ENCODE data around the gene PALD1. TPM values are rescaled to one million over a fixed set of nuclear protein-coding genes. Genes with fewer than 3 reads are reported as not detected.

Gene PALD1
- total RNA-seq: 10 to 100 TPM in 1 of 4 donors, 1 to 10 TPM in 3; 6.2 to 12.1 (median 7.7) TPM

DNA sequence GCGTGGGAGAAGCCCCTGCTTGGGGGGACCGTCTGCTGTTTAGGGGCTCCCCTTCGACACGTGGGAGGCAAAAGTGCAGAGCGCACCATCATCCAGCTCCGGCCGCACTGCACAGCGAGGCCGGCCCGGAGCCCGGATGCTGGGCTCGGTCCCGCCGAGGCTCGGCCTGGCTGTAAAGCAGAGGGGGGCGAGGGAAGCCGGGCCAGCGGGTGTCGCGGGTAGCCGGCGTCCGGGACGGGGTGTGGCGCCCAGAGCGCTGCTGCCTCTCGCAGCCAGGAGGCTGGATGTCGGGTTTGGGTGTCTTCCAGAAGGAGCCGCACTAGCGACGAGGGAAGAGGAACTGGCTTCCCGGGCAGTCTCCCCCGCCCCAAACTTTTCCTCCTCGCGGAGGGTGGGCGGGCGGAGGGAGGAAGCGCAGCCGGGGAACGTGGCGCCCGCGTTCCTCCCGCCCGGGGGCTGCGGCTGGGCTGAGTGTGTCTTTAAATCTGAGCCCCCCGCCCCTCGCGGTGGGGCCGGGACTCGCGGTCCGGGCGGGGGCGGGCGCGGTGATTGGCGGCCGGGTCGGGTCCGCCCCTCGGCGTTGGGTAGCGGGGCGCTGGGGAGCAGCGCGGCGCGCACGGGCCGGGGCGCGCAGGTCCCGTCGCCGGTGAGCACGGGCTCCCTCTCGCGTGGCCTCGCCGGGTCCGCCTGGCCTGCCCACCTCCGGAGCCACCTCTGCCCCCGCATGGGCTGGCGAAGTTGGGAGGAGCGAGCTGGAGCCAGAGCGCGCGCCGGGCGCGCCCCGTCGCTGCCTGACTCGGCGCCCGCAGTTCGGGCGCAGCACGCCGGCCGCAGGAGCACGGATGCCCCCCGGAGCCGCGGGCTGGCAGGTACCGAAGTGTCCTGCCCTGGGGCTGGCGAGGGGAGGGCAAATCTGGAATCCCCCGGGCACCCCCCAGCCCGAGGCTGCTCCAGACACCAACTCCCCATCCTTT, at the start of gene PALD1:
Gene PALD1 (plus strand): TSS at position 577 of the 974 bp plus-strand sequence. CDS start 47,185 bp downstream, outside the sequence.
- Histone ChIP-seq H3K36me3 (no peaks in the 10 kb centered on the region), H3K9me3 (no peaks in the 10 kb centered on the region), H3K27me3 (no peaks in the 10 kb centered on the region), H3K4me3 (peak within 1 kb of the TSS; percentile 73), H3K4me1 (peaks cover 53% of the 10 kb centered on the region), H3K27ac (peak within 1 kb of the TSS; percentile 70)
- TF ChIP-seq EP300 (IDR thresholded peaks at IDR 0.05) (no peak), POLR2AphosphoS5 (IDR thresholded peaks at IDR 0.05) (no peak)
- TF ChIP-seq, protein P1, sequence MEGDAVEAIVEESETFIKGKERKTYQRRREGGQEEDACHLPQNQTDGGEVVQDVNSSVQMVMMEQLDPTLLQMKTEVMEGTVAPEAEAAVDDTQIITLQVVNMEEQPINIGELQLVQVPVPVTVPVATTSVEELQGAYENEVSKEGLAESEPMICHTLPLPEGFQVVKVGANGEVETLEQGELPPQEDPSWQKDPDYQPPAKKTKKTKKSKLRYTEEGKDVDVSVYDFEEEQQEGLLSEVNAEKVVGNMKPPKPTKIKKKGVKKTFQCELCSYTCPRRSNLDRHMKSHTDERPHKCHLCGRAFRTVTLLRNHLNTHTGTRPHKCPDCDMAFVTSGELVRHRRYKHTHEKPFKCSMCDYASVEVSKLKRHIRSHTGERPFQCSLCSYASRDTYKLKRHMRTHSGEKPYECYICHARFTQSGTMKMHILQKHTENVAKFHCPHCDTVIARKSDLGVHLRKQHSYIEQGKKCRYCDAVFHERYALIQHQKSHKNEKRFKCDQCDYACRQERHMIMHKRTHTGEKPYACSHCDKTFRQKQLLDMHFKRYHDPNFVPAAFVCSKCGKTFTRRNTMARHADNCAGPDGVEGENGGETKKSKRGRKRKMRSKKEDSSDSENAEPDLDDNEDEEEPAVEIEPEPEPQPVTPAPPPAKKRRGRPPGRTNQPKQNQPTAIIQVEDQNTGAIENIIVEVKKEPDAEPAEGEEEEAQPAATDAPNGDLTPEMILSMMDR (IDR thresholded peaks at IDR 0.05): peak; percentile 6 to 43
- 0% methylated on average over 6 of the region's 110 CpGs for WGBS
- peak in 1 of 2 donors; percentile 87 for DNase-seq (ENCODE audit: low spot score in 2 of 2)

DNA sequence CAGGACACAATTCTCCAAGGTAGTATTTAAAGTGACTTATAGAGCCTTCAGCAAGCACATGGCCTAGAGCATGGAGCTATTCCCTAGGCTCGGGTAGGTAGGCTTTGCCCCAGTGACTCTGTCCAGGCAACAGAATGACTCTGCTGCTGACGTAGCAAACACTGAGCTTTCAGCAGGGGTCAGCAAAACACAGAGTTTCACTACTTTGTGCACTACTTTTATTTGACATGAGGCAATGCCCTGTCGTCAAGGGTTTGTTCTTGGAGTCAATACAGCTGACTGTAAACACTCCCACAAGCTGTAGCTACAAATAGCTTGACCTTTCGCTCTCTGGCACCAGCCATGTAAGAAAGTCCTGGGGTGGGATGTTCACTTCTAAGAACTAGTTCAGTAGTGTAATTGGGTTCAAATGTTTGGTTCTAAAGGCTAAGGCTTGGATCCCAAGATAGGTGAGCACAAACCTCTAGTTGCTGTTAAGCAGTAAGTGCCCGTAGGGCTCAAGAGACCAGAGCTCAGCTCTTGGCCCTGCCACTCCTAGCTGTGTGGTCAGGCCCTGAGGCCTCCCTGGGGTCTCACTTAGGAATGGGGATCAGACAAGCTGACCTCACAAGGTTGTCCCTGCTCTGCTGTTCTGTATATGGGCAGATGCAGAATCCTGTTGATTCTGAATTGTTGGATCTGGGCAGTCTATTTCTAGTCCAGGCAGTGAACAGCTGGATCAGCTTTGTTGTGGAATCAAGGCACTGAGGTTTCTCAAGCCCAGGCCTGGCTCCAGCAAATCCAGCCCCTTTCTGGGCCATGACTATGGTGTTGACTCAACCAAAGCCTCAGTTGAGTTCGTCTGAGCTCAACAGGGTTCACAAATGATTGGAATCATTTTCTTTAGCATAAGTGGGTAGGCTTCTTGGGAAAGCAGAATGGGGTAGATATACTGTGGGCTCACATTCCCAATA, 47.8 kb upstream of the PALD1 start:
- Histone ChIP-seq H3K27me3 (no peaks in the 10 kb centered on the region), H3K27ac (peak overlapping the region; percentile 18), H3K9me3 (no peaks in the 10 kb centered on the region), H3K4me1 (peaks cover 25% of the 10 kb centered on the region), H3K36me3 (peaks cover 44% of the 10 kb centered on the region), H3K4me3 (no peak overlapping the region)
- TF ChIP-seq POLR2AphosphoS5 (IDR thresholded peaks at IDR 0.05) (peak in 1 of 3 donors; percentile 25), POLR2A (IDR thresholded peaks at IDR 0.05) (no peak)
- DNase-seq (ENCODE audit: low spot score in 2 of 2): peak in 1 of 2 donors; percentile 67
- WGBS: 48% methylated on average over 3 of the region's 6 CpGs

DNA sequence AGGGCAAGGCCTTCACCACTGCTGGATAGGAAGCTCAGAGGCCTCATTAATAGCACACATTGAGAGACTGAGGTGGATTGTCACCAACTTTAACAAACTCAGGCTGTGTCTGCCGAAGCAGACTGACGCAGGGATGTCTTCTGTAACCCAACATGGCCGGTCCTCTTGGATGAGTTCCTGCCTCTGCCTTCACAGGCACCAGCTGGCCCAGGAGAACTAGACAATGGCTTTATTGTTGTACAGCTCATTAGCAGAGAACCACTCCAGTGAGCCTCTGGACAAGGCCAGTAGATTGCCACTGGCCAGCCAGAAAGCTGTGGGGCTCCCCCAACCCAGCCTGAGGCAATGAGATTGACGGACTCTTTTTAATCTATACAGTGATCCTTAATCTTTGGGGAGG, 46.5 kb upstream of the PALD1 start:
- H3K9me3 ChIP-seq: no peaks in the 10 kb centered on the region
- peaks cover 31% of the 10 kb centered on the region for H3K36me3 ChIP-seq
- H3K27ac ChIP-seq: peak overlapping the region; percentile 18
- 72% methylated on average over 2 of the region's 4 CpGs for WGBS
- no peak for TF ChIP-seq EP300 (IDR thresholded peaks at IDR 0.05)
- TF ChIP-seq POLR2A (IDR thresholded peaks at IDR 0.05): no peak
- no peak for TF ChIP-seq POLR2AphosphoS5 (IDR thresholded peaks at IDR 0.05)
- TF ChIP-seq, protein P1 (IDR thresholded peaks at IDR 0.05): no peak
- no peaks in the 10 kb centered on the region for H3K27me3 ChIP-seq
- no peak for DNase-seq (ENCODE audit: low spot score in 2 of 2)
- peaks cover 25% of the 10 kb centered on the region for H3K4me1 ChIP-seq
- no peak overlapping the region for H3K4me3 ChIP-seq

DNA sequence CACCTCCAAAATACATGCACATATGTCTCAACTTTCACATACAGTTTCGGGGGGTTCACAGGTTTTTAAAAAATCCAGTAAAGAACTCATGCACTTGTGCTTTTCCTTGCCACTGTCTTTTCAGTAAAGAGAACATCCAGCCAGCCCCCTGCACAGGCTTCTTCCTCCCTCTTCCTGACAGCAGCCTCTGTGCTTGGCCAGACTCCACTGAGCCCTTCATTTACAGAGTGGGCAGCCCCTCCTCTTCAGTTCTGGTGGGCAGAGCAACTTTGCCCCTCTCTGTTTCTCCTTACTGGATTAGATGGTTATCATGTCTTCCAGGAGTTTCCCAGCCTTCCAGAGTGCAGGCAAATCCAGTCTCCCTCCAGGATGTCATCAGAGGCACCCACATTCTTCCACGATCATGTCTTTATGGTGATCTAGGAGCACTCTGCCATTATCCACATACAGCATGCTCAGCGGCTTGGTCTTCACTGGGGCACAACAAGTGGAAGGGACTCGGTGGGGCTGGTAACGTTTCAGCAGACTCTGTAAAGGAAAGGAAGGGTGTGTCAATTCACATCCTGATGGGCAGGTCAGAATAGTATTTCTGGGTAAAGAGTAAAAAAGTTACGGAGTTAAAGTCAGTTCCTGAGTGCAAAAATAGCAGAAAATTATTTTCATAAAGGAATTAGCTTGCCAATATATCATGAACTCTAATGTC, 45.9 kb upstream of the PALD1 start:
- peaks cover 25% of the 10 kb centered on the region for H3K36me3 ChIP-seq
- no peak for DNase-seq (ENCODE audit: low spot score in 2 of 2)
- WGBS: 71% methylated on average over 6 of the region's 6 CpGs
- H3K4me3 ChIP-seq: no peak overlapping the region
- no peaks in the 10 kb centered on the region for H3K9me3 ChIP-seq
- no peak overlapping the region for H3K27ac ChIP-seq
- no peak for TF ChIP-seq POLR2AphosphoS5 (IDR thresholded peaks at IDR 0.05)
- no peak for TF ChIP-seq EP300 (IDR thresholded peaks at IDR 0.05)
- no peak for TF ChIP-seq POLR2A (IDR thresholded peaks at IDR 0.05)
- TF ChIP-seq, protein P1 (IDR thresholded peaks at IDR 0.05): no peak
- peaks cover 25% of the 10 kb centered on the region for H3K4me1 ChIP-seq
- no peaks in the 10 kb centered on the region for H3K27me3 ChIP-seq

All from suprapubic skin (tissue), 4 donors.